ENCODE data around the gene GLT8D2. TPM values are rescaled to one million over a fixed set of nuclear protein-coding genes. Genes with fewer than 3 reads are reported as not detected.

The GLT8D2 gene
- total and polyA plus RNA-seq, 2 of the 13 experiments (the other 11 are each of a cell fraction or from before 2014, with no cell fraction given) = not detected

- TF ChIP-seq MNT (IDR thresholded peaks at IDR 0.05) (peak; percentile 31), ZNF33B (CRISPR knock-in tag; IDR thresholded peaks at IDR 0.05) (peak; percentile 38; the same call in 1 of the 2 replicates), HNRNPUL1 (IDR thresholded peaks at IDR 0.05; ENCODE audit: low read depth, low read length) (no peak), TFAP4 (IDR thresholded peaks at IDR 0.05; ENCODE audit: borderline replicate concordance, low read depth) (peak; percentile 98), SAFB2 (CRISPR knock-in tag; IDR thresholded peaks at IDR 0.05; ENCODE audit: borderline replicate concordance, low read depth) (no peak), MAZ (IDR thresholded peaks at IDR 0.05; ENCODE audit: borderline replicate concordance, low read depth, low read length) (peak; percentile 86; the same call in 1 of the 2 replicates), MAZ (CRISPR knock-in tag; IDR thresholded peaks at IDR 0.05; ENCODE audit: low read depth) (peak; percentile 80), ARNT2 (CRISPR knock-in tag; IDR thresholded peaks at IDR 0.05; ENCODE audit: low read depth) (peak; percentile 82), FOSL2 (CRISPR knock-in tag; IDR thresholded peaks at IDR 0.05) (peak; percentile 31; the same call in 1 of the 2 replicates), HOMEZ (CRISPR knock-in tag; IDR thresholded peaks at IDR 0.05; ENCODE audit: low read depth) (0 out of 2 replicates have a peak, but pooled peaks have one; percentile 46), ZNF510 (CRISPR knock-in tag; IDR thresholded peaks at IDR 0.05; ENCODE audit: low read depth) (0 out of 2 replicates have a peak, but pooled peaks have one; percentile 14), ZBTB2 (CRISPR knock-in tag; IDR thresholded peaks at IDR 0.05; ENCODE audit: low read depth) (peak; percentile 72), POGZ (CRISPR knock-in tag; IDR thresholded peaks at IDR 0.05) (peak; percentile 87; the same call in 1 of the 2 replicates), POLR2AphosphoS2 (IDR thresholded peaks at IDR 0.05; ENCODE audit: low read depth, low read length) (no peak), GATAD1 (CRISPR knock-in tag; IDR thresholded peaks at IDR 0.05) (peak; percentile 88), PAWR (CRISPR knock-in tag; IDR thresholded peaks at IDR 0.05; ENCODE audit: borderline replicate concordance) (0 out of 2 replicates have a peak, but pooled peaks have one; percentile 18), POGK (CRISPR knock-in tag; conservative IDR thresholded peaks at IDR 0.05) (peak; percentile 77), RARA (CRISPR knock-in tag; IDR thresholded peaks at IDR 0.05) (0 out of 2 replicates have a peak, but pooled peaks have one; percentile 7), RBFOX2 (IDR thresholded peaks at IDR 0.05; ENCODE audit: low read depth, low read length) (peak; percentile 83), LBX2 (CRISPR knock-in tag; IDR thresholded peaks at IDR 0.05; ENCODE audit: borderline replicate concordance) (no peak)
These were observed 14.2 kb upstream of the GLT8D2 start, which contains the start of gene HCFC2 (continued) for GRCh38 chr12:104064031-104064841.
